CD8-positive, alpha-beta memory T cell (primary cell): Measurements from ENCODE around the gene WNK1. TPM values are rescaled to one million over a fixed set of nuclear protein-coding genes. Genes with fewer than 3 reads are reported as not detected.

ENCODE experiments used
- CTCF ChIA-PET: fragments of 350-600 bp; sonication (Branson Sonifier 250); formaldehyde crosslinking; loops from one replicate; lab custom pipeline; 2021; ENCODE audit warnings: antibody characterized with exemption; lab: Charles Lee
- POLR2A ChIA-PET: fragments of 350-600 bp; sonication (Branson Sonifier 250); formaldehyde crosslinking; loops from one replicate; lab custom pipeline; 2021; ENCODE audit warnings: antibody characterized with exemption; lab: Charles Lee
- DNase-seq, 5 donors: peaks; one replicate each; pipeline versions ENCODE4 v3.0.0 to v3.0.0-alpha.2; 2020 to 2022; ENCODE audit warnings: mixed read lengths in 1 of 5
- H3K27ac ChIP-seq: one replicate; pipeline ENCODE4 v1.7.0; 2013; ENCODE audit warnings: low read depth, mild to moderate bottlenecking, low read length, moderate library complexity
- H3K27me3 ChIP-seq: 2 replicates; pipeline ENCODE4 v1.7.0; 2013; ENCODE audit warnings: low read length, mild to moderate bottlenecking; ENCODE audit not compliant: insufficient read depth, poor library complexity, severe bottlenecking
- H3K36me3 ChIP-seq: 2 replicates; pipeline ENCODE4 v1.7.0; 2013; ENCODE audit warnings: mild to moderate bottlenecking, low read length, moderate library complexity; ENCODE audit not compliant: insufficient read depth
- H3K4me1 ChIP-seq: 2 replicates; pipeline ENCODE4 v1.7.0; 2013; ENCODE audit warnings: mild to moderate bottlenecking, low read length, moderate library complexity; ENCODE audit not compliant: insufficient read depth
- H3K4me3 ChIP-seq: 2 replicates; pipeline ENCODE4 v1.7.0; 2013; ENCODE audit warnings: mild to moderate bottlenecking, low read length
- H3K9me3 ChIP-seq: 2 replicates; pipeline ENCODE4 v1.7.0; 2013; ENCODE audit warnings: mild to moderate bottlenecking, low read length
- H3K27ac Mint-ChIP-seq, 8 donors: one replicate each; pipeline ENCODE4 v1.8.0; 2020 to 2021; ENCODE audit warnings: mixed read lengths in 8 of 8, mild to moderate bottlenecking in 6 of 8, inconsistent platforms in 3 of 8, moderate library complexity in 3 of 8
- H3K27me3 Mint-ChIP-seq, 2 donors: one replicate each; pipeline ENCODE4 v1.8.0; 2020 to 2021; ENCODE audit warnings: mixed read lengths in 2 of 2, mild to moderate bottlenecking in 1 of 2, moderate library complexity in 1 of 2
- H3K36me3 Mint-ChIP-seq, 3 donors: one replicate each; pipeline ENCODE4 v1.8.0; 2020 to 2021; ENCODE audit warnings: mixed read lengths in 3 of 3, inconsistent platforms in 1 of 3, mild to moderate bottlenecking in 1 of 3
- H3K4me1 Mint-ChIP-seq, 3 donors: one replicate each; pipeline ENCODE4 v1.8.0; 2020 to 2021; ENCODE audit warnings: mixed read lengths in 3 of 3, inconsistent platforms in 1 of 3, mild to moderate bottlenecking in 1 of 3
- H3K4me3 Mint-ChIP-seq, 7 donors: one replicate each; pipeline ENCODE4 v1.8.0; 2020 to 2021; ENCODE audit warnings: mixed read lengths in 7 of 7, mild to moderate bottlenecking in 6 of 7, moderate library complexity in 4 of 7, inconsistent platforms in 2 of 7
- H3K9me3 Mint-ChIP-seq, 5 donors: one replicate each; pipeline ENCODE4 v1.8.0; 2020 to 2022; ENCODE audit warnings: mixed read lengths in 5 of 5, mild to moderate bottlenecking in 3 of 5, moderate library complexity in 2 of 5, inconsistent platforms in 1 of 5
- polyA plus RNA-seq: library from polyadenylated mRNA; unstranded; fragments of 300-500 nt; fragmentation: Illumina TruSeq; gene quantifications from one replicate; pipeline ENCODE4 v1.2.3, GENCODE V29; 2021
- total RNA-seq, 2 experiments: library from RNA; stranded (reverse); gene quantifications; one replicate each; pipeline ENCODE4 v1.2.3, GENCODE V29; 2021

The WNK1 gene
- total and polyA plus RNA-seq, 3 experiments from 2014 or later: 47.4 to 176 (median 174) TPM

DNA sequence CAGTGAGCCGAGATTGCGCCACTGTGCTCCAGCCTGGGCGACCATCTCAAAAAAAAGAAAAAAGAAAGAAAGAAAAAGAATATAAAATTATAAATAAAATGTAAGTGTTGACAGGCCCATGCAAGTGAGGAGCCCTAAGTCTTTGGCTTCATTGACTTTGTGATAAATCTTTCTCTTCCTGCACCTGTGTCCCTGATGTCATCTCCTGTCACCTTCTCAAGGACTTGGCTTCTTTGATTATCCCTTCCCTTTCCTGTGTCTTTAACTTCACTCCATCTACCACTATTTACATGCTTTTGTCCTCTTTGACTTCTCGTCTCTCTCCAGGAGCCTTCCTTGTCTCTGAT, 33.6 kb upstream of the WNK1 start:
- H3K36me3 Mint-ChIP-seq: peaks cover 0 to 4% (median 2%) of the 10 kb centered on the region in 3 donors
- no peaks in the 10 kb centered on the region for H3K9me3 ChIP-seq
- ChIA-PET CTCF (no interaction called here), POLR2A (no interaction called here)
- H3K27me3 ChIP-seq: no peaks in the 10 kb centered on the region
- no peaks in the 10 kb centered on the region for H3K36me3 ChIP-seq
- H3K27ac ChIP-seq: no peak overlapping the region
- H3K4me1 ChIP-seq: peaks cover 8% of the 10 kb centered on the region
- no peak overlapping the region for H3K4me3 Mint-ChIP-seq
- no peaks in the 10 kb centered on the region for H3K27me3 Mint-ChIP-seq
- peaks cover 13 to 34% (median 13%) of the 10 kb centered on the region in 3 donors for H3K4me1 Mint-ChIP-seq
- H3K9me3 Mint-ChIP-seq: no peaks in the 10 kb centered on the region
- DNase-seq: no peak
- H3K27ac Mint-ChIP-seq: peak overlapping the region in 2 of 8 donors; percentile 39 to 86
- H3K4me3 ChIP-seq: no peak overlapping the region

DNA sequence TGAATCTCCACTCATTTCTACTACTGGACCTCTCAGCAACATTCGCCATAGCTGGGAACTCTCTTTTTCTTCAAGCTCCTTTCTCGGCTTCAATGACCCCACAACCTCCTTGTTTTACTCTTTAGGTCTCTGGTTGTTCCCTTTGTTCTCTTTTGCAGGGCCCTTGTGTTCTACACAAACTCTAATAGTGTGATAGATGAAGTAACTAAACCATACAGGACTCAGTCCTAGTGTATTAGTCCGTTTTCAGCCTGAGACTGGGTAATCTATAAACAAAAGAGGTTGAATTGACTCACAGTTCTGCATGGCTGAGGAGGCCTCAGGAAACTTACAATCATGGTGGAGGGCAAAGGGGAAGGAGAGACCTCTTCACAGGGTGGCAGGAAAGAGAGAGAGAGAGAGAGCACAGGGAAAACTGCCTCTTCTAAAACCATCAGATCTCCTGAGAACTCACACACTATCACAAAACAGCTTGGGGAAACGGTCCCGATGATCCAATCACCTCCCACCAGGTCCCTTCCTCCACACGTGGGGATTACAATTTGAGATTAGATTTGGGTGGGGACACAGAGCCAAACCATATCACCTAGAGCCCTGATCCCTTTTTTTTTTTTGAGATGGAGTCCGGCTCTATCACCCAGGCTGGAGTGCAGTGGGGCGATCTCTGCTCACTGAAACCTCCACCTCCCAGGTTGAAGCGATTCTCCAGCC, 32.0 kb upstream of the WNK1 start:
- H3K27me3 Mint-ChIP-seq: no peaks in the 10 kb centered on the region
- H3K27ac Mint-ChIP-seq: peak overlapping the region in 3 of 8 donors; percentile 24 to 54 (median 44)
- ChIA-PET CTCF (interaction anchor here (0.7 to 1.5 kb wide), 2 partner anchors 64 to 180 kb away, joined by 3 read pairs; no protein-coding TSS in a partner anchor), POLR2A (no interaction called here)
- Histone ChIP-seq H3K4me3 (no peak overlapping the region), H3K9me3 (no peaks in the 10 kb centered on the region), H3K27me3 (no peaks in the 10 kb centered on the region), H3K36me3 (no peaks in the 10 kb centered on the region), H3K27ac (no peak overlapping the region), H3K4me1 (peaks cover 19% of the 10 kb centered on the region)
- peaks cover 0 to 4% (median 2%) of the 10 kb centered on the region in 3 donors for H3K36me3 Mint-ChIP-seq
- H3K9me3 Mint-ChIP-seq: no peaks in the 10 kb centered on the region
- H3K4me1 Mint-ChIP-seq: peaks cover 22 to 48% (median 28%) of the 10 kb centered on the region in 3 donors
- no peak overlapping the region for H3K4me3 Mint-ChIP-seq
- no peak for DNase-seq

DNA sequence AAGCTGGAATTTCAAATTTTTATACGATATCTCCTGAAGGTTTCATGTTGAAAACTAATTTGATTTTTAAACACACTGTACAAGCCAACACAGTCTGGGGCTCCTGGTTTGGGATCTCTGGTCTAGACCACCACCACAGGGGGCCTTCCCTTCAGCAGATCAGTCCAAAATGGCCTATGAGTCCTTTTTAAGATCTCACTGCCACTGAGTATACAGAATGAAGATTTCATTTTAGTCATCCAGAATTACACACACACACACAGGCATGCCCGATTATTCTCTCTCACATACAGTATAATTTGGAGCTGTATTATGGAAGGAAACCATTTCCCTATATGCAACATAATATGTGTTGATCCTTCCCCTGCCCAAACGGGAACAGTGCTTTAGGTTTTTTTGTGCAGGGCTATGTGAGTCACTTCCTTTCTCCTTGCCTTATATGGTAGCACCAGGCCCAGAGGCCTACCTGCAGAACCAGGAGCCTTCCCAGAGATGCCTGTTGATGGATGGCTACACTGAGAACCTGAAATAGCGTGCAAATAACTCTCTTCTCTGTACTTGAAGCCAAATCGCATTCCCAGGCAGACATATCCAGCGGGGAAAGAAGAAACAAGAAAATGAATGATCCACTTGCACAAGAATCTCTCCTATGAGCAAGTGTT, 28.1 kb upstream of the WNK1 start:
- no peaks in the 10 kb centered on the region for H3K27me3 ChIP-seq
- H3K27ac Mint-ChIP-seq: peak overlapping the region; percentile 3 to 88 (median 70)
- peak in 1 of 5 donors; percentile 7 for DNase-seq
- peaks cover 52% of the 10 kb centered on the region for H3K4me1 ChIP-seq
- H3K27ac ChIP-seq: no peak overlapping the region
- POLR2A ChIA-PET: no interaction called here
- no peaks in the 10 kb centered on the region for H3K9me3 ChIP-seq
- peaks cover 0 to 4% (median 0%) of the 10 kb centered on the region in 3 donors for H3K36me3 Mint-ChIP-seq
- H3K4me1 Mint-ChIP-seq: peaks cover 44 to 74% (median 65%) of the 10 kb centered on the region in 3 donors
- H3K27me3 Mint-ChIP-seq: no peaks in the 10 kb centered on the region
- CTCF ChIA-PET: interaction anchor here (1.3 kb wide), 1 partner anchor 109 kb away, joined by 3 read pairs; no protein-coding TSS in a partner anchor
- peak overlapping the region in 3 of 7 donors; percentile 15 to 28 (median 21) for H3K4me3 Mint-ChIP-seq
- H3K4me3 ChIP-seq: no peak overlapping the region
- no peaks in the 10 kb centered on the region for H3K9me3 Mint-ChIP-seq
- no peaks in the 10 kb centered on the region for H3K36me3 ChIP-seq

DNA sequence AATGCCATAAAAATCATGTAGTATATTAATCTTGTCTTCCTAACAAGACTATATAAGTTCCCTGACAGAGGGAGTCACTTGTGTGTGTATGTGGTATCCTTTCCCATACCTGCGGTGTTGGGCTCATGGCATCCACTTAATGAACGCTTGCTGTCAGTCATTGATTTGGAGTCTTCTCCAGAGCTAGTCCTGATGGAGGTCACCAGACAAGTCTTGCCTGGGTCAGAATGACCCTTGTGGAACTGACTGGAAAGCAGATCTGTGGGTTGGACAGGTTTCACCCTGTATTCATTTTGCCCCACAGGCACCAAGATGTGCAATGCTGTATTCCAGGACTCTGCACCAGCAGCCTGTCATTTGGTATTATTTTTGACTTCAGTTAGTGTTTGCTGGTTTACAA, 27.3 kb upstream of the WNK1 start:
- Histone ChIP-seq H3K27ac (no peak overlapping the region), H3K27me3 (no peaks in the 10 kb centered on the region), H3K36me3 (no peaks in the 10 kb centered on the region), H3K9me3 (no peaks in the 10 kb centered on the region), H3K4me3 (no peak overlapping the region), H3K4me1 (peaks cover 60% of the 10 kb centered on the region)
- H3K4me1 Mint-ChIP-seq: peaks cover 45 to 77% (median 70%) of the 10 kb centered on the region in 3 donors
- H3K27ac Mint-ChIP-seq: peak overlapping the region in 2 of 8 donors; percentile 2 to 25
- peaks cover 0 to 4% (median 0%) of the 10 kb centered on the region in 3 donors for H3K36me3 Mint-ChIP-seq
- ChIA-PET CTCF (interaction anchor here (1.0 kb wide), 1 partner anchor 31 kb away, joined by 3 read pairs; no protein-coding TSS in a partner anchor), POLR2A (no interaction called here)
- no peaks in the 10 kb centered on the region for H3K9me3 Mint-ChIP-seq
- no peaks in the 10 kb centered on the region for H3K27me3 Mint-ChIP-seq
- no peak overlapping the region for H3K4me3 Mint-ChIP-seq
- no peak for DNase-seq

DNA sequence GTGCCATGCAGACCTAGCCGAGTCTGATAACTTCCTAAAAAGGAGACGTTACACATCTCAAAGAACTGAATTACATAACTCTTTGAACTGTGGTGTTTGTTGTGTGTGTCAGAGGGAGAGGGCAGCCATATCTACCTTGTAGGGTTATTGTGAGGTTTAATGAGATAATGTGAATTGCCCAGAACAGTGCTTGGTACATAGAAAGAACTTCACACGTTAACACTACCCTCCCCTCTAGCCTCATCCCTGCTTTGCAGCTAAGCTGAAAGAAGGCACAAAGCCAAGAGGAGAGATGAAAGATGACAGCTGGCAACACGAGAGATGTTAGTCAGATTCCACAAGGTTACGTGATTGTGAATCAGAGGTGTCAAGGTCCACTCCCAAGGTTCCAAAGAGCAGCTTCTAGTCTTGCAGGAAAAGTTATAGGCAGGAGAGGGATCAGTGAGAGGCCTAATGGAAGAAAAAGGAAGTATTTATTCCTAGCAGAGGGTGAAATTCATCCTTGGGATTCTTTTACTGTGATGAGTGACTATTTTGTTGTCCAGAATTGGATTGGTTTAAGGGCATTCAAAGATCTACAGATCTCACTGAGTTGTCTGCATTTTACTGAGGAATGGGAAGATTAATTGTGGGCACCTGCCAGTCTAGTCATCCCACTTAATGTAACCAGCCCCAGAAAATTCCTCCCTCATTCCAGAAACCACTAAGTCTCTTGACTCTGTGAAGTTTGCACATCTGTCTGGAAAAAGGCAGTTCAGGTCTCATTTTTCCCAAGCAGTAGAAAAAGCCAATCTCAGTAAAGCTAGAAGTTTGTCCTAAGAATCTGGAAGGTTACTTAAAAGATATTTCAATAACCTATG, 25.9 kb upstream of the WNK1 start:
- POLR2A ChIA-PET: interaction anchor here (0.5 kb wide), 1 partner anchor 53 kb away, joined by 5 read pairs; no protein-coding TSS in a partner anchor
- Mint-ChIP-seq H3K36me3 (peaks cover 0 to 4% (median 0%) of the 10 kb centered on the region in 3 donors), H3K27me3 (no peaks in the 10 kb centered on the region), H3K27ac (peak overlapping the region in 6 of 8 donors; percentile 2 to 88 (median 32)), H3K4me3 (peak overlapping the region in 1 of 7 donors; percentile 26), H3K9me3 (peaks cover 0 to 3% (median 0%) of the 10 kb centered on the region in 5 donors), H3K4me1 (peaks cover 43 to 84% (median 75%) of the 10 kb centered on the region in 3 donors)
- no peaks in the 10 kb centered on the region for H3K9me3 ChIP-seq
- H3K36me3 ChIP-seq: no peaks in the 10 kb centered on the region
- H3K4me3 ChIP-seq: no peak overlapping the region
- peak in 1 of 5 donors; percentile 26 for DNase-seq
- CTCF ChIA-PET: interaction anchor here (1.0 kb wide), 1 partner anchor 89 kb away, joined by 3 read pairs; no protein-coding TSS in a partner anchor
- no peaks in the 10 kb centered on the region for H3K27me3 ChIP-seq
- H3K27ac ChIP-seq: no peak overlapping the region
- H3K4me1 ChIP-seq: peaks cover 64% of the 10 kb centered on the region

DNA sequence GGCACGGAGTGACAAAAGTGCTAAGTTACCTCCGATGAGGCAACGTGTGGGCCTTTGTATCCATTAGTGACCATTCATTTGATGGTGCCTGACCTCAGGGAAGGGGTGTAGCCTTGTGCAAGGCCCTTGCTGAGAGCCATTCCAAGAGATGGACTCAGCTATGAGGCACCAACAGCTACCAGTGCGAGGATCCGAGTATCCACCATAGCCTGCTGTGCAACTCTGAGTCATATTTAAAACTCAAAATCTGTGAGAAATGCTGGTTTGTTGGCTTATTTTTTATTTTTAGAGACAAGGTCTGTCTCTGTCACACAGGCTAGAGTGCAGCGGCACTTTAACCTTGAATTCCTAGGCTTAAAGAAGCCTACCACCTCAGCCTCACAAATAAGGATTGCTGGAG, 25.1 kb upstream of the WNK1 start:
- peaks cover 64% of the 10 kb centered on the region for H3K4me1 ChIP-seq
- POLR2A ChIA-PET: interaction anchor here (0.5 kb wide), 1 partner anchor 52 kb away, joined by 5 read pairs; no protein-coding TSS in a partner anchor
- peaks cover 0 to 4% (median 0%) of the 10 kb centered on the region in 3 donors for H3K36me3 Mint-ChIP-seq

DNA sequence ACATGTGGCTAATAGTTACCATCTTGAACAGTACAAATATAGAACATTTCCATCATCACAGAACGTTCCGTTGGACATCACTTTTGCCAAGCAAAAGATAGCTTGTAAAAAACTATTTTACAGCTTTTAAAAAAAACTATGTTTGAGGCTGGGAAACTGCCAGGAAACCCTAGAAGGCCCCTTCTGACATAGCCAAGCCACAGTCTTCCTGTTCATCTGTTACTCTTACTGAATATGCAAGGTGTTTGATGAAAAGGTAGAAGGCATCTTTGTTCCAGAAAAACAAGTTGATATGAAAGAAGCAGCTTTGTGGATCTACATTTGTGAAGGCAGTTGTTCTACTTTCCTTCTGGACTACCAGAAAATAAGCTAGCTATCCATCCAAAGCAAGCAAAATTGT, 23.6 kb upstream of the WNK1 start:
- POLR2A ChIA-PET: interaction anchor here (1.6 kb wide), 1 partner anchor 22 kb away, joined by 9 read pairs; no protein-coding TSS in a partner anchor
- peaks cover 0 to 4% (median 0%) of the 10 kb centered on the region in 3 donors for H3K36me3 Mint-ChIP-seq
- Histone ChIP-seq H3K4me3 (no peak overlapping the region), H3K4me1 (peaks cover 61% of the 10 kb centered on the region), H3K36me3 (no peaks in the 10 kb centered on the region), H3K27ac (no peak overlapping the region), H3K27me3 (no peaks in the 10 kb centered on the region), H3K9me3 (no peaks in the 10 kb centered on the region)
- no peaks in the 10 kb centered on the region for H3K27me3 Mint-ChIP-seq
- DNase-seq: peak in 2 of 5 donors; percentile 47 to 75
- H3K4me1 Mint-ChIP-seq: peaks cover 39 to 67% (median 65%) of the 10 kb centered on the region in 3 donors
- peak overlapping the region in 7 of 8 donors; percentile 60 to 94 (median 84) for H3K27ac Mint-ChIP-seq
- peak overlapping the region in 4 of 7 donors; percentile 6 to 74 (median 46) for H3K4me3 Mint-ChIP-seq
- H3K9me3 Mint-ChIP-seq: peaks cover 0 to 3% (median 0%) of the 10 kb centered on the region in 5 donors
- CTCF ChIA-PET: interaction anchor here (0.6 to 2.3 kb wide), 7 partner anchors 22 to 153 kb away, joined by 3 to 24 read pairs (median 3); partner anchors contain the start of gene WNK1

More for the DNA sequence above, 25.1 kb upstream of the WNK1 start:
- H3K4me3 ChIP-seq: no peak overlapping the region
- no peaks in the 10 kb centered on the region for H3K36me3 ChIP-seq
- no peak overlapping the region for H3K27ac ChIP-seq
- H3K9me3 ChIP-seq: no peaks in the 10 kb centered on the region
- Mint-ChIP-seq H3K4me3 (peak overlapping the region in 1 of 7 donors; percentile 6), H3K27ac (peak overlapping the region in 3 of 8 donors; percentile 23 to 88 (median 85)), H3K4me1 (peaks cover 43 to 81% (median 73%) of the 10 kb centered on the region in 3 donors), H3K27me3 (no peaks in the 10 kb centered on the region), H3K9me3 (peaks cover 0 to 3% (median 0%) of the 10 kb centered on the region in 5 donors)
- no peak for DNase-seq
- CTCF ChIA-PET: interaction anchor here (1.0 to 2.3 kb wide), 2 partner anchors 24 to 88 kb away, joined by 3 to 24 read pairs; partner anchors contain the start of gene WNK1
- no peaks in the 10 kb centered on the region for H3K27me3 ChIP-seq
